HEK293 (cell line): ENCODE data around the gene LIME1.
A peak's percentile ranks its signal among the peaks of the same experiment; 100 is the strongest.

Experiments
- EGR2 ChIP-seq: fragments of 450-650 bp; formaldehyde crosslinking; IDR thresholded peaks from 2 replicates; pipeline ENCODE4 v1.5.1; 2016; ENCODE audit warnings: low read depth, missing biosample characterization, missing genetic modification characterization
- GLIS1 ChIP-seq: fragments of 450-650 bp; formaldehyde crosslinking; IDR thresholded peaks from 2 replicates; pipeline ENCODE4 v1.5.1; 2016; ENCODE audit warnings: missing biosample characterization, missing genetic modification characterization
- GLIS2 ChIP-seq: fragments of 450-650 bp; formaldehyde crosslinking; IDR thresholded peaks from 2 replicates; pipeline ENCODE4 v1.5.1; 2016; ENCODE audit warnings: missing biosample characterization, missing genetic modification characterization
- KLF7 ChIP-seq: fragments of 450-650 bp; formaldehyde crosslinking; IDR thresholded peaks from 2 replicates; pipeline ENCODE4 v1.5.1; 2016; ENCODE audit warnings: missing biosample characterization, missing genetic modification characterization, borderline replicate concordance
- SCRT2 ChIP-seq: fragments of 450-650 bp; formaldehyde crosslinking; IDR thresholded peaks from 2 replicates; pipeline ENCODE4 v1.5.1; 2016; ENCODE audit warnings: missing biosample characterization, missing genetic modification characterization
- SETDB1 ChIP-seq: IDR thresholded peaks from one replicate; pipeline ENCODE4 v1.6.1; 2017; ENCODE audit warnings: mild to moderate bottlenecking, low read length, moderate library complexity, mixed read lengths; ENCODE audit not compliant: insufficient read length
- SP2 ChIP-seq: fragments of 450-650 bp; formaldehyde crosslinking; IDR thresholded peaks from 2 replicates; pipeline ENCODE4 v1.5.1; 2016; ENCODE audit warnings: missing biosample characterization, missing genetic modification characterization
- SP7 ChIP-seq: fragments of 450-650 bp; formaldehyde crosslinking; IDR thresholded peaks from 2 replicates; pipeline ENCODE4 v1.5.1; 2016; ENCODE audit warnings: missing biosample characterization, missing genetic modification characterization
- ZFHX2 ChIP-seq: fragments of 450-650 bp; formaldehyde crosslinking; conservative IDR thresholded peaks from 2 replicates; pipeline ENCODE4 v1.5.1; 2016; ENCODE audit warnings: missing biosample characterization, missing genetic modification characterization
- ZNF114 ChIP-seq: fragments of 450-650 bp; formaldehyde crosslinking; IDR thresholded peaks from 2 replicates; pipeline ENCODE4 v1.5.0; 2017; ENCODE audit warnings: missing biosample characterization, missing genetic modification characterization
- ZNF169 ChIP-seq: fragments of 450-650 bp; formaldehyde crosslinking; IDR thresholded peaks from 2 replicates; pipeline ENCODE4 v1.5.1; 2016; ENCODE audit warnings: missing biosample characterization, missing genetic modification characterization
- ZNF174 ChIP-seq: fragments of 450-650 bp; formaldehyde crosslinking; IDR thresholded peaks from 2 replicates; pipeline ENCODE4 v1.5.0; 2017; ENCODE audit warnings: missing biosample characterization, mild to moderate bottlenecking, missing genetic modification characterization
- ZNF239 ChIP-seq: fragments of 450-650 bp; formaldehyde crosslinking; IDR thresholded peaks from 2 replicates; pipeline ENCODE4 v1.5.1; 2016; ENCODE audit warnings: missing biosample characterization, missing genetic modification characterization
- ZNF274 ChIP-seq, 2 experiments: fragments of 200-500 bp in 1 of 2; fragments of 450-650 bp in 1 of 2; sonication (Bioruptor generic) in 1 of 2; formaldehyde crosslinking in 1 of 2; IDR thresholded peaks; 2 replicates each; pipeline versions ENCODE4 v1.5.1 to v1.6.1; 2014 to 2016; ENCODE audit warnings: borderline replicate concordance in 1 of 2, inconsistent platforms in 1 of 2, low read length in 1 of 2, missing biosample characterization in 1 of 2, missing genetic modification characterization in 1 of 2
- ZNF416 ChIP-seq: fragments of 450-650 bp; formaldehyde crosslinking; IDR thresholded peaks from 2 replicates; pipeline ENCODE4 v1.5.1; 2016; ENCODE audit warnings: missing biosample characterization, missing genetic modification characterization
- ZNF510 ChIP-seq: fragments of 450-650 bp; formaldehyde crosslinking; IDR thresholded peaks from 2 replicates; pipeline ENCODE4 v1.5.1; 2018; ENCODE audit warnings: mild to moderate bottlenecking, missing genetic modification characterization, missing biosample characterization; ENCODE audit not compliant: insufficient replicate concordance
- ZNF530 ChIP-seq: fragments of 450-650 bp; formaldehyde crosslinking; IDR thresholded peaks from 2 replicates; pipeline ENCODE4 v1.5.1; 2016; ENCODE audit warnings: low read depth, missing biosample characterization, missing genetic modification characterization
- ZNF585B ChIP-seq: fragments of 450-650 bp; formaldehyde crosslinking; IDR thresholded peaks from 2 replicates; pipeline ENCODE4 v1.5.1; 2016; ENCODE audit warnings: missing biosample characterization, missing genetic modification characterization
- ZNF600 ChIP-seq: fragments of 450-650 bp; formaldehyde crosslinking; IDR thresholded peaks from 2 replicates; pipeline ENCODE4 v1.5.1; 2016; ENCODE audit warnings: missing biosample characterization, missing genetic modification characterization
- ZNF623 ChIP-seq: fragments of 450-650 bp; formaldehyde crosslinking; IDR thresholded peaks from 2 replicates; pipeline ENCODE4 v1.5.1; 2016; ENCODE audit warnings: missing biosample characterization, missing genetic modification characterization
- ZNF670 ChIP-seq: fragments of 450-650 bp; formaldehyde crosslinking; IDR thresholded peaks from 2 replicates; pipeline ENCODE4 v1.5.1; 2016; ENCODE audit warnings: missing biosample characterization, missing genetic modification characterization, low read depth
- ZNF837 ChIP-seq: fragments of 450-650 bp; formaldehyde crosslinking; IDR thresholded peaks from 2 replicates; pipeline ENCODE4 v1.5.1; 2016; ENCODE audit warnings: missing biosample characterization, missing genetic modification characterization
- ZSCAN30 ChIP-seq: fragments of 450-650 bp; IDR thresholded peaks from 2 replicates; pipeline ENCODE4 v1.5.1; 2018; ENCODE audit warnings: missing biosample characterization, mild to moderate bottlenecking, missing genetic modification characterization, moderate library complexity
- TF ChIP-seq, protein P1 (sequence below): fragments of 450-650 bp; formaldehyde crosslinking; IDR thresholded peaks from 2 replicates; pipeline ENCODE4 v1.5.1; 2016; ENCODE audit warnings: missing biosample characterization, missing genetic modification characterization
- TF ChIP-seq, protein P2 (sequence below): fragments of 450-650 bp; formaldehyde crosslinking; IDR thresholded peaks from 2 replicates; pipeline ENCODE4 v1.5.1; 2017; ENCODE audit warnings: missing biosample characterization, missing genetic modification characterization
- TF ChIP-seq, protein P3 (sequence below): fragments of 450-650 bp; formaldehyde crosslinking; IDR thresholded peaks from 2 replicates; pipeline ENCODE4 v1.5.1; 2016; ENCODE audit warnings: missing biosample characterization, missing genetic modification characterization
- TF ChIP-seq, protein P4 (sequence below): fragments of 450-650 bp; formaldehyde crosslinking; IDR thresholded peaks from 2 replicates; pipeline ENCODE4 v1.5.1; 2017; ENCODE audit warnings: missing biosample characterization, missing genetic modification characterization

Gene LIME1

DNA sequence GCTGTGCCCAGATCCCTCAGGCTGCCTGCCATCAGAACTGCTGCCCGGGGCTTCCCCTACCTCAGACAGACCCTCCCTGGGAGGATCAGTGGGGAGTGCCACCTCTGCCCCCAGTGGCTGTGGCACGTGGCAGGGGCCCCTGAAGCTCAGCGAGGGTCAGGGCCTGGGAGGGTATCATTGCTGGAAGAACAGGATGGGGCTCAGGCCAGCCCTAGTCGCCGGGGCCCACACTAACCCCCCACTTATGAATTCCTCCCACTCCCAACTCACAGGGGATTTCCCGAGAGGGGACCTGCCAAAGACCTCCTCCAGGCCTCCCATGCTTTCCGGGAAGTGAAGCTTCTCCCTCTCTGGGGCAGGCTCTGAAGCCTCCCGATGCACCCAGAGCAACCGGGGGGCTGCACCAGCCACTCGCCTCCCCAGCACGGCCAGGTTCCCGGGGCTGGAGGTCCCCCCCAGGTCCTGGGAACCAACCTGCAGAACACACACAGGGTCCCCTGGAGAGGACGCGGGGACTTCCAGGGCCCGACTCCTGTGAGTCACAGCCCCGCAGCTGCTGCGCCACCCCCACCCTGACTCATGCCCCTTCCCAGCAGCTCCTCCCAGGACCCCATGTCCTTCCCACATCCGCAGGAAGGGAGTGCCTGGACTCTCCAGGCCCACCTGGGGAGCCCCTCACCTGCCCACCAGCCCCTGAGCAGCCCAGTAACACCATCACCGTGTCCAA lies 37.6 kb upstream of the LIME1 start (continued):
- TF ChIP-seq ZNF274 (IDR thresholded peaks at IDR 0.05; ENCODE audit: low read length) (no peak), ZNF274 (tag by site-specific recombination; IDR thresholded peaks at IDR 0.05; ENCODE audit: borderline replicate concordance) (no peak), ZNF114 (tag by site-specific recombination) (no peak), ZNF510 (tag by site-specific recombination) (no peak), GLIS1 (tag by site-specific recombination) (peak; percentile 98), SP2 (0 out of 2 replicates have a peak, but pooled peaks have one; percentile 2), ZNF174 (tag by site-specific recombination) (no peak), ZNF239 (tag by site-specific recombination) (no peak), ZNF530 (tag by site-specific recombination) (no peak), SCRT2 (no peak), ZNF623 (no peak), ZNF600 (tag by site-specific recombination) (0 out of 2 replicates have a peak, but pooled peaks have one; percentile 19), ZNF837 (tag by site-specific recombination) (no peak), SP7 (tag by site-specific recombination) (peak; percentile 49; the same call in 1 of the 2 replicates), ZNF416 (tag by site-specific recombination) (no peak), GLIS2 (peak; percentile 82), KLF7 (tag by site-specific recombination) (no peak), ZSCAN30 (tag by site-specific recombination) (no peak), ZFHX2 (tag by site-specific recombination) (peak; percentile 62), EGR2 (tag by site-specific recombination) (peak; percentile 44; the same call in 1 of the 2 replicates), ZNF670 (tag by site-specific recombination) (no peak), ZNF169 (no peak), SETDB1 (no peak), ZNF585B (no peak)
- TF ChIP-seq, protein P1, sequence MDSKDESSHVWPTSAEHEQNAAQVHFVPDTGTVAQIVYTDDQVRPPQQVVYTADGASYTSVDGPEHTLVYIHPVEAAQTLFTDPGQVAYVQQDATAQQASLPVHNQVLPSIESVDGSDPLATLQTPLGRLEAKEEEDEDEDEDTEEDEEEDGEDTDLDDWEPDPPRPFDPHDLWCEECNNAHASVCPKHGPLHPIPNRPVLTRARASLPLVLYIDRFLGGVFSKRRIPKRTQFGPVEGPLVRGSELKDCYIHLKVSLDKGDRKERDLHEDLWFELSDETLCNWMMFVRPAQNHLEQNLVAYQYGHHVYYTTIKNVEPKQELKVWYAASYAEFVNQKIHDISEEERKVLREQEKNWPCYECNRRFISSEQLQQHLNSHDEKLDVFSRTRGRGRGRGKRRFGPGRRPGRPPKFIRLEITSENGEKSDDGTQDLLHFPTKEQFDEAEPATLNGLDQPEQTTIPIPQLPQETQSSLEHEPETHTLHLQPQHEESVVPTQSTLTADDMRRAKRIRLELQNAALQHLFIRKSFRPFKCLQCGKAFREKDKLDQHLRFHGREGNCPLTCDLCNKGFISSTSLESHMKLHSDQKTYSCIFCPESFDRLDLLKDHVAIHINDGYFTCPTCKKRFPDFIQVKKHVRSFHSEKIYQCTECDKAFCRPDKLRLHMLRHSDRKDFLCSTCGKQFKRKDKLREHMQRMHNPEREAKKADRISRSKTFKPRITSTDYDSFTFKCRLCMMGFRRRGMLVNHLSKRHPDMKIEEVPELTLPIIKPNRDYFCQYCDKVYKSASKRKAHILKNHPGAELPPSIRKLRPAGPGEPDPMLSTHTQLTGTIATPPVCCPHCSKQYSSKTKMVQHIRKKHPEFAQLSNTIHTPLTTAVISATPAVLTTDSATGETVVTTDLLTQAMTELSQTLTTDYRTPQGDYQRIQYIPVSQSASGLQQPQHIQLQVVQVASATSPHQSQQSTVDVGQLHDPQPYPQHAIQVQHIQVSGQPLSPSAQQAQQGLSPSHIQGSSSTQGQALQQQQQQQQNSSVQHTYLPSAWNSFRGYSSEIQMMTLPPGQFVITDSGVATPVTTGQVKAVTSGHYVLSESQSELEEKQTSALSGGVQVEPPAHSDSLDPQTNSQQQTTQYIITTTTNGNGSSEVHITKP (tag by site-specific recombination) = no peak
- TF ChIP-seq, protein P2, sequence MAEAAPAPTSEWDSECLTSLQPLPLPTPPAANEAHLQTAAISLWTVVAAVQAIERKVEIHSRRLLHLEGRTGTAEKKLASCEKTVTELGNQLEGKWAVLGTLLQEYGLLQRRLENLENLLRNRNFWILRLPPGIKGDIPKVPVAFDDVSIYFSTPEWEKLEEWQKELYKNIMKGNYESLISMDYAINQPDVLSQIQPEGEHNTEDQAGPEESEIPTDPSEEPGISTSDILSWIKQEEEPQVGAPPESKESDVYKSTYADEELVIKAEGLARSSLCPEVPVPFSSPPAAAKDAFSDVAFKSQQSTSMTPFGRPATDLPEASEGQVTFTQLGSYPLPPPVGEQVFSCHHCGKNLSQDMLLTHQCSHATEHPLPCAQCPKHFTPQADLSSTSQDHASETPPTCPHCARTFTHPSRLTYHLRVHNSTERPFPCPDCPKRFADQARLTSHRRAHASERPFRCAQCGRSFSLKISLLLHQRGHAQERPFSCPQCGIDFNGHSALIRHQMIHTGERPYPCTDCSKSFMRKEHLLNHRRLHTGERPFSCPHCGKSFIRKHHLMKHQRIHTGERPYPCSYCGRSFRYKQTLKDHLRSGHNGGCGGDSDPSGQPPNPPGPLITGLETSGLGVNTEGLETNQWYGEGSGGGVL (tag by site-specific recombination) = no peak
- TF ChIP-seq, protein P3, sequence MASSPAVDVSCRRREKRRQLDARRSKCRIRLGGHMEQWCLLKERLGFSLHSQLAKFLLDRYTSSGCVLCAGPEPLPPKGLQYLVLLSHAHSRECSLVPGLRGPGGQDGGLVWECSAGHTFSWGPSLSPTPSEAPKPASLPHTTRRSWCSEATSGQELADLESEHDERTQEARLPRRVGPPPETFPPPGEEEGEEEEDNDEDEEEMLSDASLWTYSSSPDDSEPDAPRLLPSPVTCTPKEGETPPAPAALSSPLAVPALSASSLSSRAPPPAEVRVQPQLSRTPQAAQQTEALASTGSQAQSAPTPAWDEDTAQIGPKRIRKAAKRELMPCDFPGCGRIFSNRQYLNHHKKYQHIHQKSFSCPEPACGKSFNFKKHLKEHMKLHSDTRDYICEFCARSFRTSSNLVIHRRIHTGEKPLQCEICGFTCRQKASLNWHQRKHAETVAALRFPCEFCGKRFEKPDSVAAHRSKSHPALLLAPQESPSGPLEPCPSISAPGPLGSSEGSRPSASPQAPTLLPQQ (tag by site-specific recombination) = peak; percentile 23; the same call in 1 of the 2 replicates
- TF ChIP-seq, protein P4, sequence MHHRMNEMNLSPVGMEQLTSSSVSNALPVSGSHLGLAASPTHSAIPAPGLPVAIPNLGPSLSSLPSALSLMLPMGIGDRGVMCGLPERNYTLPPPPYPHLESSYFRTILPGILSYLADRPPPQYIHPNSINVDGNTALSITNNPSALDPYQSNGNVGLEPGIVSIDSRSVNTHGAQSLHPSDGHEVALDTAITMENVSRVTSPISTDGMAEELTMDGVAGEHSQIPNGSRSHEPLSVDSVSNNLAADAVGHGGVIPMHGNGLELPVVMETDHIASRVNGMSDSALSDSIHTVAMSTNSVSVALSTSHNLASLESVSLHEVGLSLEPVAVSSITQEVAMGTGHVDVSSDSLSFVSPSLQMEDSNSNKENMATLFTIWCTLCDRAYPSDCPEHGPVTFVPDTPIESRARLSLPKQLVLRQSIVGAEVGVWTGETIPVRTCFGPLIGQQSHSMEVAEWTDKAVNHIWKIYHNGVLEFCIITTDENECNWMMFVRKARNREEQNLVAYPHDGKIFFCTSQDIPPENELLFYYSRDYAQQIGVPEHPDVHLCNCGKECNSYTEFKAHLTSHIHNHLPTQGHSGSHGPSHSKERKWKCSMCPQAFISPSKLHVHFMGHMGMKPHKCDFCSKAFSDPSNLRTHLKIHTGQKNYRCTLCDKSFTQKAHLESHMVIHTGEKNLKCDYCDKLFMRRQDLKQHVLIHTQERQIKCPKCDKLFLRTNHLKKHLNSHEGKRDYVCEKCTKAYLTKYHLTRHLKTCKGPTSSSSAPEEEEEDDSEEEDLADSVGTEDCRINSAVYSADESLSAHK (tag by site-specific recombination) = no peak
